ENCODE measurements around the gene RFX7.

Gene RFX7

DNA sequence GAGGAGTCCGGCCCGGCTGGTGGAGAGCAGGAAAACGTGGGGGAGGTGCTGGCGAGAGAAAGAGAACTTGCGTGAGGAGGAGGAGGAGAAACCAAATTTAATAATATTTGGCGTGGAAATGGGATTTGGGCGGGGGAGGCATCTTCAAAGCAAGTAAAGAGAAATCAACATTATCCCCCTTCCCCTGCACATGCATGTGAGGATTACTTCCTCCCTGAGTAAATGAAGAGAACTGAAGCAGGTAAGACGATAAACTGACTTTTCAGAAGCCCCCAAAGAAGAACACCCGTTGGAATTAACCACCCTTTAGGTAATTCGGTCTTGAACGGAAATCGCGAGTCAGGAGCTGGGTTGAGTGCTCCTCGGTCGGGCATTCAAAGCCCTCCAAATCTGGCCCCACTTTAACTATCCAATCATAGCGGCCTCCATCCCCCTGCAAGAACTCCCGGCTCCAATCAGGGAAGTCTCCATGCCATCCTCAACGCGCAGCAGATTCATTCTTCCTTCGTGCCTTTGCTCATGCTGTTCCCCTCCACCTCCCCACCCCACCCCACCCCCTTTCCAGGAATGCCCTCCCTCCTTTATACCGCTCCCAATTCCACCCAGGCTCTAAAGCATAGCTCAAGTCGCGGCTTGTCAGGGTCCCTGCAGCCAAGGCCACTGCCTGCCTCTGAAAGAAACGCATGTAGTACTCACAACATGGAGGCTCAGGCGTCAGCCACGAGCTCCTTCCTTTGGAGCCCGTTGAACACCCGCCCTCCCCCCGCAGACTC is 545 bp upstream of the RFX7 start:
- DNase-seq (ENCODE audit: low read depth in 2 of 2) = peak; percentile 61 to 66

GRCh38 chr15:56242576-56243162 is 1.0 kb downstream of the RFX7 start:
- DNase-seq (ENCODE audit: low read depth in 2 of 2) = no peak

DNA sequence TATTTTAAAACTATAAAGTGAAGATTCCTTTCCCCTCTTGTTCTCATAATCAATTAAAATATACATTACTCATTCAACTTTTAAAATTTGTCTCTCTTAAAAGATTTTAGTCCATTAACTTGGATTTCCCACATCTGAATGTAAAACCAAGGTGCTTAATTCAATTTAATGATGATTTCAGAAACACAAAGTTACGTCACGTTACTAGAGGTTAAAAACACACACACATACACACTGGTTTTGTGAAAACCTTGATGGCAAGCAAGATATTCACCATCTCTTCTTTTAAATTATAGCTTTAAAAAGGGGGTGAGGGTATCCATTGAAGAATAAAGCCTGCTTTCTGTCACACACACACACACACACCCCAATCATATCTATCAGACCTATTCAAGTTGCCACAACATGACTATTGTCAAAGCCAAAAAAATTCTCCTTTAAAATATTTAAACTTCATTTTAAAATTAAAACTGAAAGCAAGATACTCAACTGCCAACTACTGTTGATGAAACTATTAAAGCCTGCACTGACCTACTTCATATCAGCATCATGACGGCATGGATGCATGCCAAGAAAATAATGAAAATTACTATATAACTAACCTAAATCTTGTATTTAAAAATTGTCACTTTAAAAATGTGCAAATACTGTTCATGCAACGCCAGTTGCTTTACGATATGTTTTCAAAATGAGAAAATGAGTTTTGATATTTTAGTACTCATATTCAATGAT is 2.1 kb downstream of the RFX7 start:
- no peak for DNase-seq (ENCODE audit: low read depth in 2 of 2)

DNA sequence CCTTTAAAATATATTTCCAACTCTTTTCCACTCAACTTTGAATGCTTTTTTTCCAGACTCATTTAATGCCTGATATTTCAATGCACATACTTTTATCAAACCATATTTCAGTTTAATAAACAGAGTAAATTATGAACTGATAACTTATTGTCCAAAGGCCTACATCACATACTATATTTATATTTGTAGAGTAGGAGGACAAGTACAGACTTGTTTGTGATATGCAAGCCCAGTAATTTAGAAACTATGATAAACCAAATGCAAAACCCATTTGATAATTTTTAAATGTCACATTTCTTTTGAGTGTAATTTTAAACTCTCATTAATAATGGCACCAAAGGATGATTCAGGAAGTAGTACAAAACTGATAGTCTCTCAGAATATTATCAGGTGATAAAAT is 3.3 kb downstream of the RFX7 start:
- DNase-seq (ENCODE audit: low read depth in 2 of 2) = no peak

- DNase-seq (ENCODE audit: low read depth in 2 of 2) = no peak
Observed at GRCh38 chr15:56236197-56236596, 7.5 kb downstream of the RFX7 start.

DNA sequence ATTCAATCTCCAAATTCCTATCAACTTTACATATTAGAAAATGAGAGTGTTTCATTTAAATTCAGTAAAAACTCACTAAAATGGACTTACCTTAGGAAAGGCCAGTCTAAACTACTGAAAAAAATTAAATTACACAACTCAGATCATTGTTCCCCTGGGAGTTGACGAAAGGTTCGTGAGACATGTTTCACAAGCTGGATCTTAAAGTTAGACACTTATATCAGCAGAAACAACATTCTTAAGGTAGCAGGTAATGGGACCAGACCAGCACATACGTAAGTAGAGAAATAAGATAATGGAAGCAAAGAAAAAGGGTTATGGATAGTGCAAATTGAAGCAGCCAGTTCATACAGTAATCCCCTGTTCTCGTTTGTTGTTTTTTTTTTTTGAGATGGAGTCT is 8.9 kb downstream of the RFX7 start:
- no peak for DNase-seq (ENCODE audit: low read depth in 2 of 2)

GRCh38 chr15:56233549-56233948 is 10.1 kb downstream of the RFX7 start:
- DNase-seq (ENCODE audit: low read depth in 2 of 2) = no peak

GRCh38 chr15:56232058-56232457 is 11.6 kb downstream of the RFX7 start:
- no peak for DNase-seq (ENCODE audit: low read depth in 2 of 2)

DNA sequence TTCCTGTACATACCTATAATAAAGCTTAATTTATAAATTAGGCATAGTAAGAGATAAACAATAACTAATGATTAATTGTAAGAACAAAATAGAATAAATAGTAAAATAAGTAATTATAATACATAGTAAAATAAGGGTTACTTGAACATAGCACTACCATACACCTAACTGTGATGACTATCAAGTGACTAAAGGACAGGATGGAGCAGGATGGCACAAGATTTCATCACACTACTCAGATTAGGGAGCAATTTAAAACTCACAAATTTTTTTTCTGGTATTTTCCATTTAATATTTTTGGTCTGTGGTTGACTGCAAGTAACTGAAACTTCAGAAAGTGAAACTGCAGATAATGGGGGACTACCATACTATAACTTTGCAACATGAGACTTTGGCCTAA is 14.8 kb downstream of the RFX7 start:
- DNase-seq (ENCODE audit: low read depth in 2 of 2) = no peak

DNA sequence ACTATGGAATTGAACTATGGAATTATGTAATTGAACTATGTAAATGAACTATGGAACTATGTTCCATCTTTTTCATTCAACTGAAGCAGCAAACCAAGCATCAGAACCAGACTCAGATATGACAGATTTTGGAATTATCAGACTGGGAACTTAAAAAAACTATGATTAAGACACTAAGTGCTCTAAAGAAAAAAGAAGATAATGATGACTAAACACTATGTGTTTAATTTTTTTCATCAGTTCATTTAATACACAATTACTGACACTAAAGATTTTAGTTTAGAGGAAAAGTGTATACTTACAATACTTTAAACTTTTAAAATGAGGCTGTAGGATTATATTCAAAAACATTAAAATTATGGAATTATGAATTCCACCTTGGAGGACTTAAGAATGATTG is 15.3 kb downstream of the RFX7 start:
- DNase-seq (ENCODE audit: low read depth in 2 of 2) = no peak

GRCh38 chr15:56227780-56228179 is 15.9 kb downstream of the RFX7 start:
- no peak for DNase-seq (ENCODE audit: low read depth in 2 of 2)

- DNase-seq (ENCODE audit: low read depth in 2 of 2) = no peak
Observed at GRCh38 chr15:56227306-56227705, 16.4 kb downstream of the RFX7 start.

DNA sequence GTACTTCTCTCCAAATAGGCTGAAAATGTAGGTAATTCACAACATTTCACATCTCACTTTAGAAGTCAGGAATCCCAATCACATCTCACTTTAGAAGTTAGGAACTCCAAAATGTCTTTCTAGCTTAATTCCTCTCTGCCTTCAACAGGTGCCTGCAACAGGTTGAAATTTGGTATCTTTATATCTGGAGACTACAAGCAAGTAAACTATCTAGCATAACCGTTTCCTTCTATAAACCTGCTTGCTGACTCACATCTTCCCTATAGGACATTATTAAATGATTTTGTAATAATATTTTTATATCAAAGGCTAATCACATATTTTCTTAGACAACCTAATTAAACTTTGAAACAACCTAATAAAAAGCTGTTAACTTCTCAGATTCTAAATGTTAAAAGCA is 18.2 kb downstream of the RFX7 start:
- no peak for DNase-seq (ENCODE audit: low read depth in 2 of 2)

- DNase-seq (ENCODE audit: low read depth in 2 of 2) = no peak
Observed at GRCh38 chr15:56222302-56222701, 21.4 kb downstream of the RFX7 start.

DNA sequence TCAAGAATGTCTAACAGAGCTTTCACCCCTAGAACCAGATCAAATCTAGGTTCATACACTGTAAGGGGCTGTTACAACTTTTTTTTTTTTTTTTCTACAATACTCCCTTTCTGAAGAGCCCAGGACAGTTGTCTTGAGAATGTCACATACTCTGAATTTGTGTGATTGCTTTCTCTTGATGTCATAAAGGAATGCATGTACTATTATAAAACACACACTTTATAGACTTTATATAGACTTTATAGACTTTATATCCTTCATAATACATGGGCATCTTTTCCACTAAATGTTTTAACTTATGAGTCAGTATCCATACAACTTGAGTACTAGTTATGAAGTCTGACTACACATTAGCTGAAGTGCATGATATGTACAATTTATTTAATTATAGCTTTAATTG is 26.3 kb downstream of the RFX7 start:
- DNase-seq (ENCODE audit: low read depth in 2 of 2) = no peak

- DNase-seq (ENCODE audit: low read depth in 2 of 2) = peak; percentile 29 to 36
Observed at GRCh38 chr15:56215769-56216168, 27.9 kb downstream of the RFX7 start.

GRCh38 chr15:56211960-56212550 is 31.6 kb downstream of the RFX7 start:
- no peak for DNase-seq (ENCODE audit: low read depth in 2 of 2)

GRCh38 chr15:56211064-56211463 is 32.6 kb downstream of the RFX7 start:
- no peak for DNase-seq (ENCODE audit: low read depth in 2 of 2)

DNA sequence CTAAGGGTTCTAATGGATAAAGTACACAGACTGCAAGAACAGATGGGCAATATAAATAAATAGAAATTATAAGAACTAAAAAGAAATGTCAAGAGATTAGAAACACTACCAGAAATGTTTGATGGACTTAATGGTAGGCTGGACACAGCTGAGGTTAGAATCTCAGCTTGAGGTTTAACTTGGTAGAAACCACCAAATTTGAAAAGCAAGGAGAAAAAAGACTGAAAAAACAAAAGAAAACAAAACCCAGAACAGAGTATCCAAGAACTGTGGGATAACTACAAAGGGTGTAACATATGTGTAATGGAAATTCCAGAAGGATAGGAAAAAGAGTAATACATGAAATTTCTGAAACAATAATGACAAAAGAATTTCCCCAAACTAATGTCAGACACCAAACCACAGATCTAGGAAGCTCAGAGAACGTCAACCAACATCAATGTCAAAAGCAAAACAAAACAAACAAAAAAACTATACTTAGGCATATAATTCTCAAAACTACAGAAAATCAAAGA is 35.0 kb downstream of the RFX7 start:
- no peak for DNase-seq (ENCODE audit: low read depth in 2 of 2)

- no peak for DNase-seq (ENCODE audit: low read depth in 2 of 2)
Observed at GRCh38 chr15:56208185-56208584, 35.5 kb downstream of the RFX7 start.

DNA sequence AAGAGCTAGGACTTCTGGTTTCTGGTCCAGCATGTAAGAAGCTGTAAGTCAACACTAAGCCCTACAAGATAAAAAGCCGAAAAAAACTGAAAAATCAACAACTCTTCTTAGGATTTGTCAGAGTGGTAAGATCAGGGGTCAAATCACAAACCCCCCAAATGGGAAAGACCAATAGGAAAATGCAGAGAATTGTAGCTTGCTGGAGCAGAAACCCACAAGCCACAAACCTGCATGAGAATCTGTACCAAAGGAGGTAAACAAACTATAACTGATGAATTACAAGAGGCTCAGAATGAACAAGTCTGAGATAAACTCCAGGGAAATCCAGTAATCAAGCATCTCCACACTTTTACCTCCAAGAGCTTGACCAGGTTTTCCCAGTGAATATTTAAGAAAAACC is 36.0 kb downstream of the RFX7 start:
- no peak for DNase-seq (ENCODE audit: low read depth in 2 of 2)

DNA sequence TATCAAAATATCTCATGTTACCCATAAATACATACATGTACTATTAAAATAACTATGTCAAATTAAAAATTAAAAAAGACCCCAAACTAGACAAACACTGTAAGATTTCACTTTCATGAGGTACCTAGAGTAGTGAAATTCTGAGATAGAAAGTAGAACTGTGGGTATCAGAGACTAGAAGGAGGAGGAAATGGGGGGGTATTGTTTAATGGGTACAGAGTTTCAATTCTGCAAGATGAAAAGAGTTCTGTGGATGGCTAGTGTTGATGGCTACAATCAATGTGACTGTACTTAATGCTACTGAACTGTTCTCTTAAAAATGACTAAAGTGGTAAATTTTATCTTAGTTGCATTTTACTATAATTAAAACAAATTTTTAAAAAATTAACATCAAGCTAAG is 36.6 kb downstream of the RFX7 start:
- no peak for DNase-seq (ENCODE audit: low read depth in 2 of 2)

All from fibroblast of skin of left quadriceps (primary cell).